DMS 273 (cell line): ENCODE results near the gene ZNF330.

ENCODE experiments used
- DNase-seq: peaks from one replicate; lab custom pipeline; 2025; ENCODE audit not compliant: unreplicated experiment; lab: John Stamatoyannopoulos, UW

Gene ZNF330

GRCh38 chr4:141229408-141230101 lies 8.9 kb downstream of the ZNF330 start:
- no peak for DNase-seq

DNA sequence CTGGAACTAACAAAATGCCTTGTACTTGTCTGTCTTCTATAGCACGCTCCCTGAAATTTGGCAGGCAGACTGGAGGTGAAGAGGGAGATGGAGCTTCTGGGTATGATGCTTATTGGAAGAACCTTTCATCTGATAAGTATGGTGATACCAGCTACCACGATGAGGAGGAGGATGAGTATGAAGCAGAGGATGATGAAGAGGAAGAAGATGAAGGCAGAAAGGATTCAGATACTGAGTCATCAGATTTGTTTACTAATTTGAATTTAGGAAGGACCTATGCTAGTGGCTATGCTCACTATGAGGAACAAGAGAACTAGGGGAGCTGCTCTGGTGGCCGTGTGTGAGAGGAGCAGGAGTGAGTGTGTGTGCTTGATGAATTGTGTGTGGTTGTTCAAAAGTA lies 13.0 kb downstream of the ZNF330 start:
- DNase-seq: no peak

- DNase-seq: no peak
Observed at GRCh38 chr4:141238186-141238585, 17.5 kb downstream of the ZNF330 start.

DNA sequence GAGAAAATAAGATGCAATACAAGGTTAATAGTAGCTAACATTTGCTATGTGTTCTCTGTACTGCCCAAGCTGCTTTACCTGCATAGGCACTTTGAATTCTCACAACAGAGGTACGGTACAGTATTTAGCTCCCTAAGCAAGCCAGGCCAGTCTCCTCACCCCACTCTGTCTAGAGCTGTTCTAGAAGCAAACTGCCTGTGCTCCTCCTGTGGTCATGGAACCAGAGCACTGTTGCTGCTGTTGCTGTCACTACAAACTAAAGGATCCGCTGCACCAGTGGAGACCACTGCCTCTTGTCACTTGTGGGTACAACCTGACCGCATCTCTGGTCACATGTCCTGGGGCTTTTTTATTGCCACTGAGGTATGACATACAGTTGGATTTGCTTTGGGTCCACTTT lies 19.6 kb downstream of the ZNF330 start:
- DNase-seq: no peak

- no peak for DNase-seq
Observed at GRCh38 chr4:141240671-141241070, 20.0 kb downstream of the ZNF330 start.

GRCh38 chr4:141241986-141242385 lies 21.3 kb downstream of the ZNF330 start:
- no peak for DNase-seq

DNA sequence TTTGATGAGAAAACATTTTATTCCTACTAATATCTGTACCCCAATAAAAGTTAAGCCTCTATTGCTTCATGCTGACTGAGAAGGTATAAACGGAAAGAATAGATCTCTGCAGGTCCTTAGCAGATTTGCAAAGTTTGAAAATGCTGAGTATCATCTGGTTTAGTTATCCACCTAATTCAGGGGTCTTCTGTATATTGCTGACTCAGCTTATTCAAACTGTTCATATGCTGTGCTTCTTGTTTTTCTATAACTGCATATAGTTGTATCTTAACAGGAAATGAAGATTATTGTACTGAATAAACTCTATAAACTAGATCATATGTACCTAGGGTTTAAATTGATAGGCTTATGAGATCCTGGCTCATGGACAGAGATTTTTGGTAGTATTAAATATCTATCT lies 23.7 kb downstream of the ZNF330 start:
- DNase-seq: no peak

- DNase-seq: no peak
Observed at GRCh38 chr4:141246243-141246642, 25.5 kb downstream of the ZNF330 start.

GRCh38 chr4:141246683-141247429 lies 26.2 kb downstream of the ZNF330 start:
- no peak for DNase-seq

DNA sequence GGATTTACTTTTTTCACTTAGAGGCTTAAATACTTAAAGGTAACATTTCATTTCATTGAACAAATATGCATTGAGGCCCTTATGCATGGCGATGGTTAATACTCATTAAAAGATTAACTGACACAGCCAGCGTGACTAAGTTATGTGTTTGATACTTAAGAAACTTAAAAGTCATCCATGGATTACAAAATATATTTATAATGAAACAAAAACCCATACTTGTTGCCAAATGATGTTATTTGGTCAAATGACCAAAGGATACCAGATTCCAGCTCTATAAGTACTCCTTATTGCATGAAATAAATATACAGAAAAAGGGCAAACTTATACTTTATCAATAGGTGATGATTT lies 26.7 kb downstream of the ZNF330 start:
- no peak for DNase-seq

DNA sequence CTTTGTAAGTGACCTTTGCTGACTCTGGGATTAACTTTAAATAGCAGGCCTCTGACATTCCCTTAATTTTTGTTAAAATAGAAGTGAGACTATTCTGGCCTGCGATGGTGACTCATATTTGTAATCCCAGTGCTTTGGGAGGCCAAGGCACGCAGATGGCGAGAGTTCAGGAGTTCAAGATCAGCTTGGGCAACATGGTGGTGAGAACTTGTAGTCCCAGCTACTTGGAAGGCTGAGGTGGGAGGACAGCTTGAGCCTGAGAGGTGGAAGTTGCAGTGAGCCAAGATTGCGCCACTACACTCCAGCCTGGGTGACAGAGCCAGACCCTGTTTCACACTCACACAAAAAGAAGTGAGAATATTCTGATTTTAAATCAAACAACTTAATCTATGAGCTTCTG lies 27.3 kb downstream of the ZNF330 start:
- DNase-seq: no peak

DNA sequence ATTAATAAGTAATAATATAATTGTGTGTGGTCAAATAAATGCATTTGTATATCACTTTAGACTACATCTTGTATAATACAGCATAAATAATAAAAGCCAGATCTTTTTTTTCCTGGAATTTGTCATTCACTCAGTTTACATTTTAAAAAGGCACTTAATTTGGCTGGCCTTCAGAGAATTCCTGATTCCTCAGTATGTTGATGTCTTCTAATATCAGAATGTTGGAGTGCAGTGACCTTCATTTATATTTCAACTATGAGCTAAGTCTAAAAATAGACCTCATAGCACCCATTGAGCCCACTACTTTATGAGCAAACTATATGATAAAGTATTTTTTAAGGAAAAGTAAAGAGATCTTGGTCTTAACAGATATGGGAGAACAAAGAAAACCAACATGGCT lies 27.8 kb downstream of the ZNF330 start:
- no peak for DNase-seq

- no peak for DNase-seq
Observed at GRCh38 chr4:141254326-141254725, 33.6 kb downstream of the ZNF330 start.

GRCh38 chr4:141255016-141255415 lies 34.3 kb downstream of the ZNF330 start:
- no peak for DNase-seq

DNA sequence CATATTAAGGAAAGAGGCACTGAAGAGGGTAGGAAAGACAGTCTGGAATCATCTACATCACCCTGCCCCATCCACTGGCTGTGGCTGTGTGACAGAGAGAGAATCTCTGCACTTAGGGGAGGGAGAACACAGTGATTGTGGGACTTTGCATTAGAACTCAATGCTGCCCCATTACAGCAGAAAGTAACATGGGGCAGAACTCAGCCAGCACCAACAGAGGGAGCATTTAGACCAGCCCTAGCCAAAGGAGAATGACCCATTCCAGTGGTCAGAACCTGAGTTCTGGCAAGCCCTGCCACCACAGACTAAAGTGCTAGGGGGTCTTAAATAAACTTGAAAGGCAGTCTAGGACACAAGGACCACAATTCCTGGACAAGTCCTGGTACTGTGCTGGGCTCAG lies 37.9 kb downstream of the ZNF330 start:
- DNase-seq: no peak

DNA sequence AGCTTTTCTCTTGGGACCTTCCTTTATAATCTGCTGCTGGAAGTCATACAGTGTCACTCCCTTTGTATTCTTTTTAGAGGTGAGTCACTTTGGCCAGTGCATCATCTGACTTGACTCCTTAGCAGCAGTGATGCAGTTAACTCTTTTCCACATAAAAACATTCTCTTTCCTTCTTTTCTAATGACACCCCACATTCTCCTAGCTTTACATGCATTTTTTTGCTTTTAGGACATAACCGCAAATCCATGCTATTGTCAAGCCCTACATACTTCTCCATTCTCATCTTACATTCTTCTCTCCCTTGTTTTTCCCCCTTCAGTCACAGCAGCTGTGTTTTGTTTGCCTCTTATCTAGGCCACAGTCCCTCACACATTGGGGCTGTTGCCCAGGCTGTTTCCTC lies 55.1 kb downstream of the ZNF330 start:
- no peak for DNase-seq

DNA sequence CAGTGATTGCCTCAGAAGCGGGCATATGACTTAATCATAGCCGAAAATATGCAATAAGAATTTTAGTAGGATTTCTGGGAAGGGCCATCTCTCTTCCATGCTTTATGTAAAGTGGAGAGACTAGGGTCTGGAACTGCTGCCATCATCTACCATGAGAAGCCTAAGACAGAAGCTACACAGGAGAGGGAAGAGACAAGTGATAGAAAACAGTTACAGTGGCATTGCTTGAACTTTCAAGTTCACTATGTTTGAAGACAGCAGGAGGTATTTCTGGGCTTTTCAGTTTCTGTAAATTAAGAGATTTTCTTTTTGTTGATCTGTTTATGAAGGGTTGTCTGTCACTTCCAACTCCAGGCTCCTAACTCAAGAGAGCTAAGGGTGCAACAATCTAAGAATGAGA lies 62.5 kb downstream of the ZNF330 start:
- DNase-seq: no peak

GRCh38 chr4:141283563-141283962 lies 62.9 kb downstream of the ZNF330 start:
- DNase-seq: no peak
